ENCODE measurements around the gene ASB18. TPM values are rescaled to one million over a fixed set of nuclear protein-coding genes. Genes with fewer than 3 reads are reported as not detected.

ASB18 gene
- total RNA-seq, 1 experiment from 2014 or later = 0.46 TPM

DNA sequence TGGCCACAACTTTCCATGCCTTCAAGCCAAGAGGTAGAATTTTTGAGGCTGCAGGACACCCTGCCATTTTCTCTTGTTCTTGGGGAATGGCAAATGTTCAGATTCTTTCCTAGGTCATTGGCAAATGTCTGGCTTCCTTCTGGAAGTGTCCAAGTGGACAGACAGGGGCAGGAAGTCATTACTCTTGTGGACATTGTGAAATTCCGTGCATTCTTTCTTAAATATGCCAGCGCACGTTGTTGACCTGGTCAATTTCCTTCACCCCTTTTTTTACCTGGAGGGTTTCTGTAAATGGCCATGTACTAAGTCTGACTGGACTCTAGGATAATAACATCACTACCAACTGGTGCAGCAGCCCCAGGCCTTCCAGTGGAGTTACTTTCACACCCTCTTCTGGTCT, 13.9 kb downstream of the ASB18 start:
- no peak for TF ChIP-seq EZH2 (IDR thresholded peaks at IDR 0.05; ENCODE audit: low read depth)
- TF ChIP-seq, protein P1, sequence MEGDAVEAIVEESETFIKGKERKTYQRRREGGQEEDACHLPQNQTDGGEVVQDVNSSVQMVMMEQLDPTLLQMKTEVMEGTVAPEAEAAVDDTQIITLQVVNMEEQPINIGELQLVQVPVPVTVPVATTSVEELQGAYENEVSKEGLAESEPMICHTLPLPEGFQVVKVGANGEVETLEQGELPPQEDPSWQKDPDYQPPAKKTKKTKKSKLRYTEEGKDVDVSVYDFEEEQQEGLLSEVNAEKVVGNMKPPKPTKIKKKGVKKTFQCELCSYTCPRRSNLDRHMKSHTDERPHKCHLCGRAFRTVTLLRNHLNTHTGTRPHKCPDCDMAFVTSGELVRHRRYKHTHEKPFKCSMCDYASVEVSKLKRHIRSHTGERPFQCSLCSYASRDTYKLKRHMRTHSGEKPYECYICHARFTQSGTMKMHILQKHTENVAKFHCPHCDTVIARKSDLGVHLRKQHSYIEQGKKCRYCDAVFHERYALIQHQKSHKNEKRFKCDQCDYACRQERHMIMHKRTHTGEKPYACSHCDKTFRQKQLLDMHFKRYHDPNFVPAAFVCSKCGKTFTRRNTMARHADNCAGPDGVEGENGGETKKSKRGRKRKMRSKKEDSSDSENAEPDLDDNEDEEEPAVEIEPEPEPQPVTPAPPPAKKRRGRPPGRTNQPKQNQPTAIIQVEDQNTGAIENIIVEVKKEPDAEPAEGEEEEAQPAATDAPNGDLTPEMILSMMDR (conservative IDR thresholded peaks at IDR 0.05) = no peak
- POLR2A ChIA-PET (ENCODE audit: unreplicated experiment) = no interaction called here

DNA sequence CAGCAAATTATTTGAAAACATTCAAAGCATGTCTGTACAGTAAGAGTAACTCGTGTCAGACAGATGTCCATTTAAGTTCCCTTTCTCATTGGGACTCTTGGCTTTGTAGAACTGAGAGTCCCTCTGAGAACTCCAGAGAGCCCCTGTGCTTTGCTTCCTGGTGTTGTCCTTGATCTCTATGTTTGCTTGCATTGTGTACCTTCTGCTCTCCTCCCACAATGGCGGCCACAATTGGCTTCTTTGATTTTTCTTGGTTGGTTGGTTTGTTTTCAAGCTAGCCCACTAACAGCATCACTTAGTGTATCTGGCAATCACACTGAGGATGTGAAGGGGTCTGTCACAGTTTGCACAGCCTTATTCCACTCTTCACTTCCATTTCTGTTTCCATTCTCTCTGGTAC, 15.1 kb downstream of the ASB18 start:
- no peak for DNase-seq
- Histone ChIP-seq H3K79me2 (ENCODE audit: low read depth) (no peaks in the 10 kb centered on the region), H3K36me3 (ENCODE audit: low read depth) (no peaks in the 10 kb centered on the region), H3K4me3 (no peak overlapping the region), H3K27ac (no peak overlapping the region), H3K27me3 (ENCODE audit: insufficient read depth, low read depth) (no peaks in the 10 kb centered on the region), H3F3A (ENCODE audit: insufficient read depth, low read depth) (no peaks in the 10 kb centered on the region), H3K9me2 (ENCODE audit: insufficient read depth) (no peaks in the 10 kb centered on the region), H3K4me1 (replicated peaks; ENCODE audit: insufficient read depth) (no peaks in the 10 kb centered on the region; the same call in 1 of the 2 replicates), H2AFZ (no peak overlapping the region), H4K20me1 (ENCODE audit: insufficient read depth) (no peaks in the 10 kb centered on the region), H3K4me2 (no peak overlapping the region), H3K9me3 (ENCODE audit: insufficient read depth, low read depth) (no peaks in the 10 kb centered on the region)
- BruUV-seq (replicated peaks) = no TSS peak
- TF ChIP-seq, protein P1 (conservative IDR thresholded peaks at IDR 0.05) = no peak
- no peak for TF ChIP-seq EZH2 (IDR thresholded peaks at IDR 0.05; ENCODE audit: low read depth)
- intact Hi-C loops (cut with micrococcal nuclease; ENCODE audit: unreplicated experiment) = no loop called here
- CTCF ChIA-PET = no interaction called here
- POLR2A ChIA-PET (ENCODE audit: unreplicated experiment) = no interaction called here

More for the DNA sequence above, 13.9 kb downstream of the ASB18 start:
- Histone ChIP-seq H4K20me1 (ENCODE audit: insufficient read depth) (no peaks in the 10 kb centered on the region), H3F3A (ENCODE audit: insufficient read depth, low read depth) (no peaks in the 10 kb centered on the region), H3K4me1 (replicated peaks; ENCODE audit: insufficient read depth) (no peaks in the 10 kb centered on the region; the same call in 1 of the 2 replicates), H3K27me3 (ENCODE audit: insufficient read depth, low read depth) (no peaks in the 10 kb centered on the region), H3K9me3 (ENCODE audit: insufficient read depth, low read depth) (no peaks in the 10 kb centered on the region), H3K4me3 (no peak overlapping the region), H3K36me3 (ENCODE audit: low read depth) (no peaks in the 10 kb centered on the region), H3K4me2 (no peak overlapping the region), H3K9me2 (ENCODE audit: insufficient read depth) (no peaks in the 10 kb centered on the region), H3K27ac (no peak overlapping the region), H3K79me2 (ENCODE audit: low read depth) (no peaks in the 10 kb centered on the region), H2AFZ (no peak overlapping the region)
- CTCF ChIA-PET = no interaction called here
- intact Hi-C loops (cut with micrococcal nuclease; ENCODE audit: unreplicated experiment) = no loop called here
- no TSS peak for BruUV-seq (replicated peaks)
- DNase-seq = peak; percentile 40 to 76

DNA sequence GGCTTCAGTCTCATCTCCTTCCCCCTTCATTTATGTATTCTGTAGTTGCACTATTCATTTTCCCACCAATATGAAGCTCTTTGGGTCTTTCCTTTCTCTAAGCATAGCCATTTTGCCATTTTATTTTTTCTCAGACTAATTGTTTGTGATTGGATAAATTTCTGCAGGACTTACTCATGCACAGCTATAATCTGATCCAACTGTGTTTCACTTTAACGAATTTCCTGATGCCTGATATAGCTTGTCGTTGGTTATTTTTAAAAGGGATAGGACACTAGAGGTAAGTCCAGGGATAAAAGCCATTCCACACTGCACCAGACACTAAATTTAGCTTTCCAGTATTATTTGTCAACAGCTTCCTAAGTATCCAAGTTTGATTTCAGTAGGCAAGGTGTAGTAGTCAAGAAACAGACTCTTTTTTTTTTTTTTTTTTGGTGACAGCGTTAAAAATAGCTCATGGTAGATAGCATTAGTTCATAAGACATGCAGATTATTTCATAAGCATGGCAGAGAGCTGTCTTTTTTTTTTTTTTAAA, 17.4 kb downstream of the ASB18 start:
- no peaks in the 10 kb centered on the region; the same call in 1 of the 2 replicates for H3K4me1 ChIP-seq (replicated peaks; ENCODE audit: insufficient read depth)
- no peaks in the 10 kb centered on the region for H3K9me2 ChIP-seq (ENCODE audit: insufficient read depth)
- H4K20me1 ChIP-seq (ENCODE audit: insufficient read depth) = no peaks in the 10 kb centered on the region
- no peak overlapping the region for H3K27ac ChIP-seq
- H3K4me3 ChIP-seq = no peak overlapping the region
- ChIA-PET POLR2A (ENCODE audit: unreplicated experiment) (no interaction called here), CTCF (interaction anchor here (0.7 kb wide), 1 partner anchor 818 kb away, joined by 7 read pairs; no protein-coding TSS in a partner anchor)
- no peaks in the 10 kb centered on the region for H3K27me3 ChIP-seq (ENCODE audit: insufficient read depth, low read depth)
- no peaks in the 10 kb centered on the region for H3K79me2 ChIP-seq (ENCODE audit: low read depth)
- no peak overlapping the region for H2AFZ ChIP-seq
- no peak overlapping the region for H3K4me2 ChIP-seq
- intact Hi-C loops (cut with micrococcal nuclease; ENCODE audit: unreplicated experiment) = no loop called here
- BruUV-seq (replicated peaks) = no TSS peak
- H3F3A ChIP-seq (ENCODE audit: insufficient read depth, low read depth) = no peaks in the 10 kb centered on the region
- no peak for DNase-seq
- H3K36me3 ChIP-seq (ENCODE audit: low read depth) = no peaks in the 10 kb centered on the region
- TF ChIP-seq, protein P1 (conservative IDR thresholded peaks at IDR 0.05) = no peak
- no peak for TF ChIP-seq EZH2 (IDR thresholded peaks at IDR 0.05; ENCODE audit: low read depth)
- H3K9me3 ChIP-seq (ENCODE audit: insufficient read depth, low read depth) = no peaks in the 10 kb centered on the region
